ENCODE data around the gene C4orf36.

The C4orf36 gene

DNA sequence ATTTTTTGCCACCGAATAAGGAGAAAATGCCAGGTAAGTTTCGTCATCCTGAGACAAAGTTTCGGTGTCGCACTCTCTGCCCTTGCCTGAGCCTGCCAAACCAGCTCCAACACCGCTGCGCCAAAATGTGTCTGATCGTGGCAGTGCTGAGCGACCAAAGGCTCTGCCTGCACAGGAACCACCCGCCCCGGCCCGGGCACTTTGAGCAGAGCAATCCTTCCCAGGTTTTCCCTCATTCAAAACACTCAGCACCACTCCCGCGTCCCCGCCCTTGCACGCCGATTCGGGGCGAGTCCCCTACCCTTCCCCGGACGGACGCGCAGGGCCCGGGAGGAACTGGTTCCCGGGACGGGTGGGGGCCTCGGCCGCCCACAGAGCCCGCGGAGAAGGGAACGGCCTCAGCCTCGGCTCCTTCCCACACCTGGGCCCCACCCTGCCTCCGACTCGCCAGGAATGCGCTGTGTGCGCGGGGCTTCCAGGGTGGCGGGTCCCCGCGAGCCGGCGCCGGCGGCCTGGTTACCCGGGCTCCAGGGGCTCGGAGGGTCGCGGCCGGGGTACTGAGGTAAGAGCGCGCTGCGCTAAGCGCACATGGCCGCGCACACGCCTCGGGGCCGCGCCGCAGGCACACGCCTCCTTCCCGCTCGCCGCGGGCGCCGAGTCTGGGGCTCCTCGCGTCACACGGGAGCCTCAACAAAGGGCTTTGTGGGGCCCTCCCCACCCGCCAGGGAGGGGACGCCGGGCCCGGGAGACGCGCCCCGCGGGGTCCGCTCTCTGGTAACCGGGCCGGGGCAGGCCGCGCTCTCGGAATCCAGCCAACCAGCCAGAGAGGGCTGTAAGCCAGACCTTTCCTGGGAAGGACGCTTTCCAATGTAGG is at the start of gene C4orf36:
TSS of gene C4orf36 (minus strand) at position 661 of the 874 bp plus-strand sequence. CDS start 902 bp downstream, outside the sequence.
- peak within 1 kb of the TSS; percentile 16 for H3K9ac ChIP-seq (ENCODE audit: low read length)
- no peaks in the 10 kb centered on the region for H3K9me3 ChIP-seq (ENCODE audit: low read length)
- H3K27ac ChIP-seq (ENCODE audit: low read depth, low read length) = peak within 1 kb of the TSS; percentile 45
- no peaks in the 10 kb centered on the region for H3K27me3 ChIP-seq (ENCODE audit: control insufficient read depth in 1 of 2, insufficient read depth in 2 of 2, low read length in 2 of 2)
- peaks cover 6% of the 10 kb centered on the region for H3K4me1 ChIP-seq (ENCODE audit: insufficient read depth, low read length)
- H3K36me3 ChIP-seq (ENCODE audit: insufficient read depth, low read length) = no peaks in the 10 kb centered on the region
- peak within 1 kb of the TSS; percentile 54 to 85 for H3K4me3 ChIP-seq (ENCODE audit: low read depth in 1 of 2, low read length in 2 of 2)

GRCh38 chr4:86940920-86941460 is 48.8 kb upstream of the C4orf36 start:
- Histone ChIP-seq H3K9me3 (ENCODE audit: low read length) (no peaks in the 10 kb centered on the region), H3K27ac (ENCODE audit: low read depth, low read length) (no peak overlapping the region), H3K4me3 (ENCODE audit: low read depth in 1 of 2, low read length in 2 of 2) (no peak overlapping the region), H3K9ac (ENCODE audit: low read length) (no peak overlapping the region), H3K4me1 (ENCODE audit: insufficient read depth, low read length) (peaks cover 45% of the 10 kb centered on the region), H3K36me3 (ENCODE audit: insufficient read depth, low read length) (no peaks in the 10 kb centered on the region), H3K27me3 (ENCODE audit: control insufficient read depth in 1 of 2, insufficient read depth in 2 of 2, low read length in 2 of 2) (no peaks in the 10 kb centered on the region)

- Histone ChIP-seq H3K4me1 (ENCODE audit: insufficient read depth, low read length) (peaks cover 39% of the 10 kb centered on the region), H3K27me3 (ENCODE audit: control insufficient read depth in 1 of 2, insufficient read depth in 2 of 2, low read length in 2 of 2) (no peaks in the 10 kb centered on the region), H3K27ac (ENCODE audit: low read depth, low read length) (peak overlapping the region; percentile 30), H3K36me3 (ENCODE audit: insufficient read depth, low read length) (no peaks in the 10 kb centered on the region), H3K9ac (ENCODE audit: low read length) (peak overlapping the region; percentile 35), H3K9me3 (ENCODE audit: low read length) (no peaks in the 10 kb centered on the region), H3K4me3 (ENCODE audit: low read depth in 1 of 2, low read length in 2 of 2) (no peak overlapping the region)
Observed at GRCh38 chr4:86939729-86940575, 47.7 kb upstream of the C4orf36 start.

DNA sequence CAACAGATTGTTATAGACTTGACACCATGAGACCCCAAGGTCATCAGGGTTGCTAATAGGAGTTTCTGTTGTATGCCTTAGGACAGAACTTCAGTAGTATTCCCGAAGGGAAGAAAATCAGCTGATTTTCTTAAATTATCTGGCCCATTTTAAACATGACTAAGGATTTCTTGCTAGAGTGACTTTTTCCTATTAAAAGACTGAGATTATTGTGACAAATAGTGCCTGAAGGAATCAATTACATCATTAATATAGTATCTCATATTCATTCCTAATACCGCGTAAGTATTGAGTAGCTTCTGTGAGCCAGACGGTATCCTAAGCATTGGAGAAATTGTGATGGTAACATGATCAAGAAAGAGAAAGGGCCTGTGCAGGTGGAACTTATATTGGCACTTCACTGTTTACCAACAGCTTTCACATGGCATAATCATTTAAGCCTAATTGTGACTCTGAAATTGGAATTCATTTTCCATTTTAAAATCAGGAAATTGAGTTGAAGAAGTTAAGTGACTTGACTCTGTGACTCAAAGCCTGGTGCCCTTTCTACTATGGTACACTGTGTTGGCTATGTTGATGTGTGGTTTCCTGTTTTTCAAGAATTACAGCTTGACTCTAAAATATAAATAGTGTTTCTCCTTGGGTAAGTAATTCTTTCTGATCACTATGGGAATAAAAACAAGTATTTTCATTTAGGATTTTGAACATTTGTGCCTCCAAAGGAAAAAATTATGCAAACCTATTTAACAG is 46.7 kb upstream of the C4orf36 start:
- Histone ChIP-seq H3K9ac (ENCODE audit: low read length) (no peak overlapping the region), H3K4me3 (ENCODE audit: low read depth in 1 of 2, low read length in 2 of 2) (no peak overlapping the region)

DNA sequence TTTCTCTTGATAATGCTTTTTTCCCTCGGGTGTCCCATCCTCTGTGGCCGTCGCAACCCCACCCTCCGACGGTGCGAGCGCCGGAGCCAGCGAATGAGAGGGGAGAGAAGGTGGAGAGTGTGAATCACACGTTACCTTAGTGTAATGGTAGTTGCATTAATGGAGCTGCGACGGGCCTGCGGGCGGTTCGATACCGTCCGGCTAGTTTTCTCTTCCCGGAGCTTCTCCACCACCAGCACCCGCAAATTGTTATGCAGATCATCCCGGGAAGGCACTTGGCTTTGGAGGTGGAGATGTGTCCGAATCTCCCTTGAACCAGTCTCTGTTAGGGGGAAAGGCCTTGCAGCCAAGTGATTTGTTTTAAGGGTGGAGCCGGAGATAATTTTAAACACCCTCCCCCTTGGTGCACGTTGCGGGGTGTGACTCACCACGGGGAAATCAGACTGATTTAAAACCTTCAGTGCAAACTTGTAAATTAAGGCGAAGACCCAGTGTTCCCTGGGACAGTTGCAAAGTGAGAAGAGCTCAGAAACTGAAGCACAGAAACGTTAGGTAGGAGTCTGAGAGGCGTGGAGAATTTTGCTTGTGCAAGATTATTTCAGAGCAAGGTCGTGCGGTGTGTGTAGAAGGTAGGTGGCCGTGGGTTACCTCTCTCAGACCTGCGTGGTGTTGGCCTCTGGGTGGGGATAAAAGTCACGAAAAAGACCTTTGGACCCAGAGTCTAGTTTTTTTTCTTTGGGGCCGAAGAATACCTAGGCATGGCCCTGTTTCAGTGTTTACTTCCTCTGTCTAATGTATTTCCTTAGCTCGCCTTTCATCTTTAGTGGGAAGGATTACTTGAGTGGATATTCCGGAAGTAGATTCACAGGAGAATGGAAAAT is 43.9 kb upstream of the C4orf36 start:
- Histone ChIP-seq H3K9me3 (ENCODE audit: low read length) (no peaks in the 10 kb centered on the region), H3K27me3 (ENCODE audit: control insufficient read depth in 1 of 2, insufficient read depth in 2 of 2, low read length in 2 of 2) (no peaks in the 10 kb centered on the region), H3K4me3 (ENCODE audit: low read depth in 1 of 2, low read length in 2 of 2) (peak overlapping the region; percentile 90 to 97), H3K4me1 (ENCODE audit: insufficient read depth, low read length) (peaks cover 46% of the 10 kb centered on the region), H3K36me3 (ENCODE audit: insufficient read depth, low read length) (peaks cover 3% of the 10 kb centered on the region), H3K9ac (ENCODE audit: low read length) (peak overlapping the region; percentile 98), H3K27ac (ENCODE audit: low read depth, low read length) (peak overlapping the region; percentile 93)

More for the DNA sequence above, 46.7 kb upstream of the C4orf36 start:
- peak overlapping the region; percentile 30 for H3K27ac ChIP-seq (ENCODE audit: low read depth, low read length)
- H3K27me3 ChIP-seq (ENCODE audit: control insufficient read depth in 1 of 2, insufficient read depth in 2 of 2, low read length in 2 of 2) = no peaks in the 10 kb centered on the region
- H3K4me1 ChIP-seq (ENCODE audit: insufficient read depth, low read length) = peaks cover 35% of the 10 kb centered on the region
- no peaks in the 10 kb centered on the region for H3K36me3 ChIP-seq (ENCODE audit: insufficient read depth, low read length)
- H3K9me3 ChIP-seq (ENCODE audit: low read length) = no peaks in the 10 kb centered on the region

GRCh38 chr4:86935566-86935852 is 43.3 kb upstream of the C4orf36 start:
- peaks cover 4% of the 10 kb centered on the region for H3K36me3 ChIP-seq (ENCODE audit: insufficient read depth, low read length)
- H3K4me1 ChIP-seq (ENCODE audit: insufficient read depth, low read length) = peaks cover 45% of the 10 kb centered on the region
- no peaks in the 10 kb centered on the region for H3K9me3 ChIP-seq (ENCODE audit: low read length)
- H3K27me3 ChIP-seq (ENCODE audit: control insufficient read depth in 1 of 2, insufficient read depth in 2 of 2, low read length in 2 of 2) = no peaks in the 10 kb centered on the region
- peak overlapping the region; percentile 98 for H3K9ac ChIP-seq (ENCODE audit: low read length)
- H3K4me3 ChIP-seq (ENCODE audit: low read depth in 1 of 2, low read length in 2 of 2) = peak overlapping the region; percentile 90 to 97
- H3K27ac ChIP-seq (ENCODE audit: low read depth, low read length) = peak overlapping the region; percentile 93

GRCh38 chr4:86934771-86935565 is 42.7 kb upstream of the C4orf36 start, which contains the start of gene AFF1:
Gene AFF1, plus strand, starts transcription at chr4:86935011. Its CDS starts 13,523 bp downstream, at chr4:86948534.
- Histone ChIP-seq H3K9me3 (ENCODE audit: low read length) (no peaks in the 10 kb centered on the region), H3K36me3 (ENCODE audit: insufficient read depth, low read length) (peaks cover 4% of the 10 kb centered on the region), H3K27ac (ENCODE audit: low read depth, low read length) (peak within 1 kb of the TSS; percentile 93), H3K4me1 (ENCODE audit: insufficient read depth, low read length) (peaks cover 40% of the 10 kb centered on the region), H3K27me3 (ENCODE audit: control insufficient read depth in 1 of 2, insufficient read depth in 2 of 2, low read length in 2 of 2) (no peaks in the 10 kb centered on the region), H3K9ac (ENCODE audit: low read length) (peak within 1 kb of the TSS; percentile 98), H3K4me3 (ENCODE audit: low read depth in 1 of 2, low read length in 2 of 2) (peak within 1 kb of the TSS; percentile 90 to 97)

GRCh38 chr4:86934147-86934770 is 42.0 kb upstream of the C4orf36 start:
- no peaks in the 10 kb centered on the region for H3K9me3 ChIP-seq (ENCODE audit: low read length)
- H3K36me3 ChIP-seq (ENCODE audit: insufficient read depth, low read length) = peaks cover 4% of the 10 kb centered on the region
- peak overlapping the region; percentile 93 for H3K27ac ChIP-seq (ENCODE audit: low read depth, low read length)
- no peaks in the 10 kb centered on the region for H3K27me3 ChIP-seq (ENCODE audit: control insufficient read depth in 1 of 2, insufficient read depth in 2 of 2, low read length in 2 of 2)
- peaks cover 33% of the 10 kb centered on the region for H3K4me1 ChIP-seq (ENCODE audit: insufficient read depth, low read length)
- peak overlapping the region; percentile 97 for H3K9ac ChIP-seq (ENCODE audit: low read length)
- peak overlapping the region; percentile 90 to 97 for H3K4me3 ChIP-seq (ENCODE audit: low read depth in 1 of 2, low read length in 2 of 2)

DNA sequence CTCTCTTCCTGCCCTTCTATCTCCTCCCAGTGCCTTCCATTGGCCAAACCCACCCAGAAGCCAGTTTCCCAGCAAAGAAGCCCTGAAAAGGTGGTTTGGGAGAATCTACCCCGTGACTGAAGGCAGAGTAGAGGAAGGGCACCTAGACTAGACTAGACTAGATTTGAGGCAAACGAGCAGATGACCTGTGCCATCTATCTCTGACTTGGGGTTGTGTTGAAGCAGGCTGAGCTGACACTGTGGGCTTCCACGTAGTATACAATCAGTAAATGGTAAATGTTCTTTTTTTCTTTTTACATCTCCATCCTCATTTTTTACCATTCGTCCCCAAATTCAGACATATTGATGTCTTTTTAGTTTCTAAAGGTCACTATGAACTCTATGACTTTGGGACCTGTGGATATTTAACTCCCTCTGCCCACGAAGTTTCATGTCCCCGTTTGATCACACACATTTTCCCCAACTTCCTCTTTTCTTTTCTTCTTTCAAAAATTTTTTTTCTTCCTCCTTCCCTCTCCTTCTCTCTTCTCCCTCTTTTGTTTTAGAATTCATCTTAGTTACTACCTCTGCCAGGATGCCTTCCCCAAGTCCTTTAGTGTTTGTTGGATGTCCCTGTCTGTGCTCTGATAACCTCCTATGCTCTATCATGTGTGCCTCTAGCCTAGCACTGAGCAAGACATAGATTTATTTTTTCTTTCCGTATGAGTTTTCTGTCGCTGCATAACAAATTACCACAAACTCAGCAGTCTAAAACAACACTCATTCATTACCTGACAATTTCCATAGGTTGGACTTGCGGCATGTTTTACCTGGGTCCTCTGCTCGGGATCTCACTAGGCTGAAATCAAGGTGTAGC is 36.4 kb upstream of the C4orf36 start:
- no peak overlapping the region for H3K27ac ChIP-seq (ENCODE audit: low read depth, low read length)
- H3K9ac ChIP-seq (ENCODE audit: low read length) = no peak overlapping the region
- no peaks in the 10 kb centered on the region for H3K27me3 ChIP-seq (ENCODE audit: control insufficient read depth in 1 of 2, insufficient read depth in 2 of 2, low read length in 2 of 2)
- H3K4me3 ChIP-seq (ENCODE audit: low read depth in 1 of 2, low read length in 2 of 2) = no peak overlapping the region
- H3K36me3 ChIP-seq (ENCODE audit: insufficient read depth, low read length) = peaks cover 4% of the 10 kb centered on the region
- H3K4me1 ChIP-seq (ENCODE audit: insufficient read depth, low read length) = peaks cover 8% of the 10 kb centered on the region
- H3K9me3 ChIP-seq (ENCODE audit: low read length) = no peaks in the 10 kb centered on the region
